GM12865 (cell line): ENCODE results near the gene ERG28.
"Not testable (repeated sequence)": the region's sequence is repeated elsewhere in the genome, so short reads cannot be mapped to it uniquely, and the experiment has no call there.

Source experiments
- DNase-seq: peaks from one replicate; pipeline ENCODE4 v3.0.0; 2010; ENCODE audit warnings: low read depth
- H3K4me3 ChIP-seq: 2 replicates; pipeline ENCODE4 v1.5.1; 2011; ENCODE audit warnings: mild to moderate bottlenecking, low read depth, low read length, control low read depth
- TF ChIP-seq, protein P1 (sequence below): IDR thresholded peaks from 2 replicates; pipeline ENCODE4 v1.5.1; 2011; ENCODE audit warnings: low read length, control low read depth, low read depth, inconsistent platforms; ENCODE audit not compliant: insufficient read depth; ENCODE audit errors: missing control alignments

The ERG28 gene

DNA sequence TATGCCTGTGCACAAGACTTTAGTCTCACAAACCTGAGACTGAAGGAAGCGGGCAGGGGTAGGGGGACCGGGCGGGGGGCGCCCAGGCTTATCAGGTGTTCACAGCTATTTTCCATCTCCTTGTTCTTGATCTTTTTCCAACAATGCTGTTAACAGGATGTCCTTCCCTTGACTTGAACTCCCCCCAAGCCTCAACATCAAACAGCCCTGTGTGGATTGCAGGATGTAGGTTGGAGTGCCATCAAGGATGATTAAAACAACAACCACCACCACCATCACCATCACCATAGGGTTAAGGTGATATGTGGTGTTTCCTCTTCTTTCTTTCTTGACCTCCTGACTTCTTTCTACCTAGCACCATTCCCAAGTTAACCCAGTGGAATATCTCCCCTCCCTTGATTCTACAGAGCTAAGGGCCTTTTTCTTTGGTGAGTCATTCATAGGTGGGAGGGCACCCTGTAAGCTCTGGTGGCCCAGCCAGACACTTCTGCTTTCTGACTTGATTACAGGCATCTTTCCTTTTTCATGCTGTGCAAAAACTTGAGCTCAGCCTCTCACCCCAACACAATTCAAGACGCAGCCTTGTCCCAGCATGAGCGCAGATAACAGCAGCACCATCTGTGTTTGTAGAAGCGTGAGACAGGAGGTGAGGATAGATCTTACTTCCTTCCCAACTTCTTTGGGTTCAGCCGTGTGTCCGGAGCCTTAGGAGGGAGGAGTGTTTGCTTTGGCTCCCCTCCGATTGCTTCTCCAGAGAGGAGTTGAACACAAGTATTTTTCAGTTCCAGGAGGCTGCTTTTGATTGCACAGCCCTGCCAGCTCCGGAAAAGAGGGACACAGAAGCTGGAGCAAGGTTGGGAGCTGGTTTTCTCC lies 55.5 kb downstream of the ERG28 start:
- H3K4me3 ChIP-seq, result no peak overlapping the region
- DNase-seq, result no peak
- TF ChIP-seq, protein P1, sequence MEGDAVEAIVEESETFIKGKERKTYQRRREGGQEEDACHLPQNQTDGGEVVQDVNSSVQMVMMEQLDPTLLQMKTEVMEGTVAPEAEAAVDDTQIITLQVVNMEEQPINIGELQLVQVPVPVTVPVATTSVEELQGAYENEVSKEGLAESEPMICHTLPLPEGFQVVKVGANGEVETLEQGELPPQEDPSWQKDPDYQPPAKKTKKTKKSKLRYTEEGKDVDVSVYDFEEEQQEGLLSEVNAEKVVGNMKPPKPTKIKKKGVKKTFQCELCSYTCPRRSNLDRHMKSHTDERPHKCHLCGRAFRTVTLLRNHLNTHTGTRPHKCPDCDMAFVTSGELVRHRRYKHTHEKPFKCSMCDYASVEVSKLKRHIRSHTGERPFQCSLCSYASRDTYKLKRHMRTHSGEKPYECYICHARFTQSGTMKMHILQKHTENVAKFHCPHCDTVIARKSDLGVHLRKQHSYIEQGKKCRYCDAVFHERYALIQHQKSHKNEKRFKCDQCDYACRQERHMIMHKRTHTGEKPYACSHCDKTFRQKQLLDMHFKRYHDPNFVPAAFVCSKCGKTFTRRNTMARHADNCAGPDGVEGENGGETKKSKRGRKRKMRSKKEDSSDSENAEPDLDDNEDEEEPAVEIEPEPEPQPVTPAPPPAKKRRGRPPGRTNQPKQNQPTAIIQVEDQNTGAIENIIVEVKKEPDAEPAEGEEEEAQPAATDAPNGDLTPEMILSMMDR, result no peak

DNA sequence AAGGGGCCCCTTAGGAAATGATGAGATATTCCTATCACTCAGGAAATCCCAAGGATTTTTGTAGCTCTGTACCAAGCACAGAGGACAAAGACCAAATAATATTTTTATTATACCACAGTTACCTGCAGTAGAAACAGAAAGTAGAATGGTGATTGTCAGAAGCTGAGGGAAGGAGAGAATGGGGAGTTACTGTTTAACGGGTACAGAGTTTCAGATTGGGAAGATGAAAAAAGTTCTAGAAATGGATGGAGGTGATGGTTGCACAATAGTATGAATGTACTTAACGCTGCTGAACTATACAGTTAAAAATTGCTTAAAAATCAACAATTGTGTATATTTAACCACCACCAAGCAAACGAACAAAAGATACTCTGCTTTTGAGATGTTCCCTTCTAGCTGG lies 58.2 kb downstream of the ERG28 start:
- TF ChIP-seq, protein P1, result no peak
- H3K4me3 ChIP-seq, result no peak overlapping the region
- DNase-seq, result no peak

DNA sequence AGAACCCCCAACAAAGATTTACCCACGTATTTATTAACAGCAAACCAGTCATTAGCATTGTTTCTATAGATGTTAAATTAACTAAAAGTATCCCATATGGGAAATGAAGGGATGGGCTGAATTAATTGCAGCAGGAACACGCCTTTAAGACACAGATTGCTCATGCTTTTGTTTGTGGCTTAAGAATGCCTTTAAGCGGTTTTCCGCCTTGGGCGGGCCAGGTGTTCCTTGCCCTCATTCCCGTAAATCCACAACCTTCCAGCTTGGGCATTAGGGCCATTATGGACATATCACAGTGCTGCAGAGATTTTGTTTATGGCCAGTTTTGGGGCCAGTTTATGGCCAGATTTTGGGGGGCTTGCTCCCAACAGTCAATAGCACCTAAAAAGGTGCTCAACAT lies 59.6 kb downstream of the ERG28 start:
- not testable (repeated sequence) for DNase-seq, H3K4me3 ChIP-seq

DNA sequence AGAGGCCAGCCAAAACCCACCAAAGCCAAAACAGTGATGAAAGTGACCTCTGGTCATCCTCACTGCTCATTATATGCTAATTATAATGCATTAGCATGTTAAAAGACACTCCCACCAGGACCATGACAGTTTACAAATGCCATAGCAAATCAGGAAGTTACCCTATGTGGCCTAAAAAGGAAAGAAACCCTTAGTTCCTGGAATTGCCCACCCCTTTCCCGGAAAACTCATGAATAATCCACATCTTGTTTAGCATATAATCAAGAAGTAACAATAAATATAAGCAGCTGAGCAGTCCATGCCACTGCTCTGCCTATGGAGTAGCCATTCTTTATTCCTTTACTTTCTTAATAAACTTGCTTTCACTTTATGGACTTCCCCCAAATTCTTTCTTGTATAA lies 60.6 kb downstream of the ERG28 start:
- DNase-seq, H3K4me3 ChIP-seq: not testable (repeated sequence)
